Mesodermal cell (in vitro differentiated cells): ENCODE data around the gene NUP50. TPM values are rescaled to one million over a fixed set of nuclear protein-coding genes. Genes with fewer than 3 reads are reported as not detected.

Experiments
- H3K27ac ChIP-seq: 2 replicates; pipeline ENCODE4 v1.7.0; 2013; ENCODE audit warnings: mild to moderate bottlenecking, low read depth, low read length, moderate library complexity; ENCODE audit not compliant: severe bottlenecking
- H3K36me3 ChIP-seq: 2 replicates; pipeline ENCODE4 v1.7.1; 2013; ENCODE audit warnings: mild to moderate bottlenecking, low read length, moderate library complexity; ENCODE audit not compliant: control insufficient read depth, insufficient read depth
- H3K4me1 ChIP-seq: one replicate; pipeline ENCODE4 v1.7.1; 2013; ENCODE audit warnings: mild to moderate bottlenecking, low read length; ENCODE audit not compliant: insufficient read depth, control insufficient read depth, poor library complexity, severe bottlenecking
- H3K4me3 ChIP-seq: 2 replicates; pipeline ENCODE4 v1.7.0; 2013; ENCODE audit warnings: low read length, control low read depth, mild to moderate bottlenecking; ENCODE audit not compliant: insufficient read depth, poor library complexity, severe bottlenecking; ENCODE audit errors: extremely low read depth
- H3K9me3 ChIP-seq: 2 replicates; pipeline ENCODE4 v1.7.1; 2013; ENCODE audit warnings: mild to moderate bottlenecking, low read length, moderate library complexity; ENCODE audit not compliant: control insufficient read depth
- WGBS, 2 experiments: methylation state at CpG; one replicate each; pipeline ENCODE4 v1.1.5; 2013; ENCODE audit warnings: missing lambda C conversion rate in 2 of 2; ENCODE audit not compliant: insufficient coverage in 2 of 2; 5-methylcytosine and 5-hydroxymethylcytosine counted together
- polyA plus RNA-seq, 2 experiments: library from polyadenylated mRNA; stranded (reverse); fragments of 50-300 nt; gene quantifications; one replicate each; pipeline ENCODE4 v1.2.3, GENCODE V29; 2013

The NUP50 gene, protein sequence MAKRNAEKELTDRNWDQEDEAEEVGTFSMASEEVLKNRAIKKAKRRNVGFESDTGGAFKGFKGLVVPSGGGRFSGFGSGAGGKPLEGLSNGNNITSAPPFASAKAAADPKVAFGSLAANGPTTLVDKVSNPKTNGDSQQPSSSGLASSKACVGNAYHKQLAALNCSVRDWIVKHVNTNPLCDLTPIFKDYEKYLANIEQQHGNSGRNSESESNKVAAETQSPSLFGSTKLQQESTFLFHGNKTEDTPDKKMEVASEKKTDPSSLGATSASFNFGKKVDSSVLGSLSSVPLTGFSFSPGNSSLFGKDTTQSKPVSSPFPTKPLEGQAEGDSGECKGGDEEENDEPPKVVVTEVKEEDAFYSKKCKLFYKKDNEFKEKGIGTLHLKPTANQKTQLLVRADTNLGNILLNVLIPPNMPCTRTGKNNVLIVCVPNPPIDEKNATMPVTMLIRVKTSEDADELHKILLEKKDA
- 49.6 TPM for polyA plus RNA-seq (2013, experiment 1 of 2)
- 58.2 TPM for polyA plus RNA-seq (2013, experiment 2 of 2)

DNA sequence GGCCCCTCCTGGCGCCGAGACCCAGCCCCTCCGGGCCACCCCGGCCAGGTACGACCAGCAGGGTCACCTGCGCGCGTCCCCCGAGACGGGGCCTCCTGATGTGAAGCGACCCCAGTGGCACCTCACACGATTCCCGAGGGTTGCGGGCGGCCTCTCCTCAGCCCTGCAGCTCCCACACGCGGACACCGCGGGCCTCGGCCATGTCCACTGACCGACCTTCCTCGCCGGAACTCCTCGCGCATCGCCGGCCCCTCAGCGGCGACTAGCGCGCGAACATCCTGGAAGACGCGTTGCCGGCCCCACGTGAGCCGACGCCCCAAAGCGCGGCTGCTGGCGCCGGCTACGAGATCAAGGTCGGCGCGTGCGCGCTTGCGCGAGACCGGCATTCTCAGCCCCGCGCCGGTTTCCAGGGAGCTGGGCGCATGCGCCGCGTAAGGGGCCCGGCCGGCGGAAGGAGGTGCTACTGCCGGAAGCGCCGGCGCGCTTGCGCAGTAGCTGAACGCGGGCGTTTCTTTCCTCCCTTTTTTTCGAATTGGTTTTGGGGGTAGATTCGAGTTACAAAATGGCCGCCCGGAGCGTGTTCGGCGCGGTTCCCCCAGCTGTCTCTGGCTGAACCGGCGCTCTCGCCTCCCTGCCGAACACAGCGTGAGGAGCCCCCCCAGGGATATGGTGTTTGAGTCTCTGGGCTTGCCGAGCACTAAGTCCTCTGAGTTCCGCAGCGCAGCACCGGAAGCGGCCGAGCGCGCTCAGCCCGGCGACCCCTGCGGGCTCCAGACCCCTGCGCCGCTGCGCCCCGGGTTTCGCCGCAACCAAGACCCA is at the start of gene NUP50:
Gene NUP50 (plus strand): TSS at position 475 of the 819 bp plus-strand sequence. CDS start 4,253 bp downstream, outside the sequence.
- Histone ChIP-seq H3K4me3 (peak within 1 kb of the TSS; percentile 80), H3K27ac (peak within 1 kb of the TSS; percentile 61), H3K36me3 (peaks cover 31% of the 10 kb centered on the region), H3K4me1 (peaks cover 45% of the 10 kb centered on the region), H3K9me3 (no peaks in the 10 kb centered on the region)
- 0% methylated on average over 58 to 80 of the region's 100 CpGs for WGBS, 2 experiments

DNA sequence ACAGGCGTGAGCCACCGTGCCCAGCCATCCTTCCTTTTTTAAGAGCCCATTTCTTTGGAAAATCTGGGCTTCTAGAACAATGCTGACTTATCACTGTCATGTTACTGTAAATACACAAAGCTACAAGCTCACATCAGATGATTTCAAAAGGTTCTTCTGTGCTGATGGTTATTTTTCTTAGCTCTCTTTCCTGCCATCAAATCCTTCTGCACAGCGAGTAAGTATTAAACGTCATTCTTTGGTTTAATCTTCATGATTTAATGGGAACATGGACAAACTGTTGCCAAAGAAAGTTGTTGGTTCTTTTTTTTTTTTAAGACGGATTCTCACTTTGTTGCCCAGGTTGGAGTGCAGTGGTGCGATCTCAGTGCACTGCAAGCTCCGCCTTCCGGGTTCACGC is 43.3 kb upstream of the NUP50 start:
- H3K4me1 ChIP-seq, result peaks cover 16% of the 10 kb centered on the region
- WGBS, 2 experiments, result 86 to 88% methylated on average over 2 to 6 of the region's 9 CpGs

DNA sequence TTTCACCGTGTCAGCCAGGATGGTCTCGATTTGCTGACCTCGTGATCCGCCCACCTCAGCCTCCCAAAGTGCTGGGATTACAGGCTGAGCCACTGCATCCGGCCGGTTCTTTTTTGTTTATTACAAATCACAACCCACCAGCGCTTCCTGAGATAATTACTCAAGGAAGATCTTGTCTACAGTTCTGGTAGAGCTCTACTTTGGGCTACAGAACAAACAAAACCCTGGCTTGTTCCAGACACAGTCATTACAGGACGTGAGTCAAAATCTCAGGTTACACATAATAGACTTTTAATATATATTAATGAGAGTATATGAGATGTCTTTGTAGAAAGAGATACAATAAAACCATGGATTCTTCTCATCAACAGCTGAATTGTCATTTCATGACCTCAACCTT is 42.8 kb upstream of the NUP50 start:
- Histone ChIP-seq H3K4me1 (peaks cover 18% of the 10 kb centered on the region), H3K27ac (no peak overlapping the region), H3K4me3 (no peak overlapping the region), H3K36me3 (no peaks in the 10 kb centered on the region), H3K9me3 (no peaks in the 10 kb centered on the region)
- WGBS, 2 experiments, result 89 to 91% methylated on average over 5 to 6 of the region's 8 CpGs

More for the DNA sequence above, 43.3 kb upstream of the NUP50 start:
- no peaks in the 10 kb centered on the region for H3K9me3 ChIP-seq
- H3K36me3 ChIP-seq, result no peaks in the 10 kb centered on the region
- no peak overlapping the region for H3K4me3 ChIP-seq
- no peak overlapping the region for H3K27ac ChIP-seq

GRCh38 chr22:45124176-45124847 is 39.4 kb upstream of the NUP50 start:
- Histone ChIP-seq H3K27ac (no peak overlapping the region), H3K9me3 (peaks cover 4% of the 10 kb centered on the region), H3K4me3 (no peak overlapping the region), H3K36me3 (no peaks in the 10 kb centered on the region), H3K4me1 (peaks cover 18% of the 10 kb centered on the region)
- WGBS, 2 experiments, result 69 to 75% methylated on average over 7 to 10 of the region's 10 CpGs

GRCh38 chr22:45125188-45125587 is 38.5 kb upstream of the NUP50 start:
- 68 to 81% methylated on average over 5 of the region's 8 CpGs for WGBS, 2 experiments
- H3K27ac ChIP-seq, result peak overlapping the region; percentile 79
- no peaks in the 10 kb centered on the region for H3K36me3 ChIP-seq
- peaks cover 18% of the 10 kb centered on the region for H3K4me1 ChIP-seq
- peaks cover 4% of the 10 kb centered on the region for H3K9me3 ChIP-seq
- no peak overlapping the region for H3K4me3 ChIP-seq

- H3K36me3 ChIP-seq, result peaks cover 9% of the 10 kb centered on the region
- H3K4me3 ChIP-seq, result no peak overlapping the region
- H3K27ac ChIP-seq, result peak overlapping the region; percentile 54
- peaks cover 4% of the 10 kb centered on the region for H3K9me3 ChIP-seq
- 40 to 90% methylated on average over 1 to 2 of the region's 3 CpGs for WGBS, 2 experiments
- H3K4me1 ChIP-seq, result peaks cover 18% of the 10 kb centered on the region
Measured at GRCh38 chr22:45127866-45128265, 35.9 kb upstream of the NUP50 start.

DNA sequence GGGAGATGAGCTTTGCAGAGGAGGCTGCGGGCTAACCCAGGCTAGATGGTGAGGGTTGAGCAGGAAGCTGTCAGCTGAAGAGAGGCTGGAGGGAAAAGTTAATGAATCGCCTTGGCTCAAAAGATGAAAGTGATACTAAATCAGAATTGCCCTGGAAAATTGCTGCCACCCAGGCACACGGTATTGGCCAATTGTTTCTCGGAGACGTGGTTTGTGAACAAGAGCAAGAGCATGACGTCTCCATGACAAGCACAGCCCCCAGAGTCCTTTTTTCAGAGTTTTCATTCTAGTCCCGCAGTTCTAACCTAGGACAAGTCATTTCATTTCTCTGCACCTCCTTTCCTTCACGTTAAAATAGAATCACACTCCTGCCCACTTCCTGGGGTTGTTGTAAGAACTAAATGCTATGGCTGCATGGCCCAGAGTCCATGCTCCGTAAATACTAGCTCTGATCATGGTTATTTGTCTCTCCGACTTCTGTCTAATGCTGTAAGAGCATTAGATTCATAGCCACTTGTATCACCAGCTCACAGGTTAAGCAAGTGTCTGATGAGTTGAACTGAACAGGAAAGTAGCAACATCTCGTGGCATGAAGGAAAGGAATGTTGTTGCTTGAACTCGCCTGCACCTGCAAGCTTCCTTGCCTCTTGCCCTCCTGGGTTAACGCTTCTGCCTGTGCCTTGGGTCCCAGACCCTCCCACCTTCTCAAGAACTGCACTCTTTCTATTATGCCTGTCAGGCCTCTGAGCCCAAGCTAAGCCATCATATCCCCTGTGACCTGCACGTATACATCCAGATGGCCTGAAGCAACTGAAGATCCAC is 33.8 kb upstream of the NUP50 start:
- Histone ChIP-seq H3K9me3 (peaks cover 11% of the 10 kb centered on the region), H3K4me3 (no peak overlapping the region), H3K36me3 (peaks cover 27% of the 10 kb centered on the region), H3K27ac (no peak overlapping the region), H3K4me1 (peaks cover 7% of the 10 kb centered on the region)
- 90 to 97% methylated on average over 10 to 13 of the region's 14 CpGs for WGBS, 2 experiments

DNA sequence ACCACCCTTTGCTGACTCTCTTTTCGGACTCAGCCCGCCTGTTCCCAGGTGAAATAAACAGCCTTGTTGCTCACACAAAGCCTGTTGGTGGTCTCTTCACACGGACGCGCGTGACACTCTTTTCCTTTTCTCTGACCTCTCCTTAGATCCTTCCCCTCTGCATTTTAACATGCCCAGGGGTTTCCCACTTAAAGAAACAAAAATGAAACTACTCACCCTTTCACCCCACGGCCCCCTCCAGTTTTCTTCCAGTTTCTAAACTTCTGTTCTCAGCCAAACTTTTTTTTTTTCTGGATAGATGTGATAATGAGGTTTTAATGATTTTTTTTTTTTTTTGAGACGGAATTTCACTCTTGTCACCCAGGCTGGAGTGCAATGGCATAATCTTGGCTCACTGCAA is 32.8 kb upstream of the NUP50 start:
- no peak overlapping the region for H3K4me3 ChIP-seq
- no peaks in the 10 kb centered on the region for H3K4me1 ChIP-seq
- H3K27ac ChIP-seq, result no peak overlapping the region
- peaks cover 14% of the 10 kb centered on the region for H3K9me3 ChIP-seq
- H3K36me3 ChIP-seq, result peaks cover 32% of the 10 kb centered on the region
- WGBS, 2 experiments, result 90 to 94% methylated on average over 6 of the region's 8 CpGs

DNA sequence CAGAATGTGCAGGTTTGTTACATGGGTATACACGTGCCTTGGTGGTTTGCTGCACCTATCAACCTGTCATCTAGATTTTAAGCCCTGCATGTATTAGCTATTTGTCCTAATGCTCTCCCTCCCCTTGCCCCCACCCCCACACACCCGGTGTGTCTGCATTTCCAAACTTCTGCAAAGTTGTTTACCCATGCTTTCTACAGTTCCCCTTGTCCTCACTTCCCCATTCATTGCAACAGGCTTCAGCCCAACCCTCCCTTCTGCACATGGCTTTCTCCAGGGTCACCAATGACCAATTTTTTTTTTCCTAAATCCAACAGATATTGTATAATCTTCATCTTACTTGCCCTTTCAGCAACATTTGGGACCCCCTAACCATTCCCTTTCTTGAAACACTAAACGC is 32.0 kb upstream of the NUP50 start:
- Histone ChIP-seq H3K4me3 (no peak overlapping the region), H3K4me1 (no peaks in the 10 kb centered on the region), H3K27ac (no peak overlapping the region), H3K36me3 (peaks cover 32% of the 10 kb centered on the region), H3K9me3 (peaks cover 11% of the 10 kb centered on the region)
- 96 to 100% methylated on average over 1 to 2 of the region's 3 CpGs for WGBS, 2 experiments

DNA sequence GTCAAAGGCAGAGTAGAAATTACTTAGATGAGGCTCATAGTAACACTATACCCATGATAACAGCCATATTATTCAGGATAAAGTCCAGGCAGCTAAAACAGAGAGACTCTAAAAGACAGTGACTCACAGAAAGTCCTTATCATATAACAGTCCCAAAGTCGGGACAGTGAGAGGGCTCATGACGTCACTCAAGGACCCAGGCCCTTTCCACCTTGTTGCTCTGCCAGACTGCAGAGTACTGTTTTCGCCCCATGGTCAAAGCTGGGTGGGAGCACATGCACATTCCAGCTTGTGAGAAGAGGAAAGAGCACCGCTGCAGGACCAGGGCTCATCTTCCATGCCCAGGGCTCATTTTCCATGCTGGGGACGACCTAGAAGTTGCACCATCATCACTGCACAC is 29.4 kb upstream of the NUP50 start:
- Histone ChIP-seq H3K4me3 (no peak overlapping the region), H3K27ac (no peak overlapping the region), H3K9me3 (peaks cover 10% of the 10 kb centered on the region), H3K4me1 (no peaks in the 10 kb centered on the region), H3K36me3 (peaks cover 32% of the 10 kb centered on the region)
- WGBS, 2 experiments, result 92 to 98% methylated on average over 3 to 5 of the region's 5 CpGs
